GM23338 (cell line): ENCODE data around the gene PARP3. TPM values are rescaled to one million over a fixed set of nuclear protein-coding genes. Genes with fewer than 3 reads are reported as not detected.
"Not testable (repeated sequence)": the region's sequence is repeated elsewhere in the genome, so short reads cannot be mapped to it uniquely, and the experiment has no call there.

ENCODE experiments used
- ATAC-seq: fragments of 200-7000 bp; cut with Tn5 transposase; 3 replicates; pipeline ENCODE4 v1.9.1; 2020
- DNase-seq: peaks from one replicate; pipeline ENCODE4 v3.0.0-alpha.2; 2015; ENCODE audit warnings: low spot score
- H2AFZ ChIP-seq: fragments of 200-600 bp; sonication (generic); 2 replicates; pipeline ENCODE4 v1.8.0; 2016; ENCODE audit warnings: antibody characterized with exemption, mild to moderate bottlenecking, moderate library complexity
- H3F3A ChIP-seq: fragments of 200-600 bp; sonication (generic); replicated peaks from 2 replicates; pipeline ENCODE4 v1.8.0; 2017; ENCODE audit warnings: antibody characterized with exemption, mixed run types, low read depth
- H3K27ac ChIP-seq: fragments of 200-600 bp; sonication (generic); 2 replicates; pipeline ENCODE4 v1.6.1; 2016; ENCODE audit warnings: low read depth
- H3K27me3 ChIP-seq: fragments of 200-600 bp; sonication (generic); 2 replicates; pipeline ENCODE4 v1.8.0; 2016; ENCODE audit warnings: mild to moderate bottlenecking, mixed run types, moderate library complexity; ENCODE audit not compliant: insufficient read depth
- H3K36me3 ChIP-seq: fragments of 200-600 bp; sonication (generic); 2 replicates; pipeline ENCODE4 v1.8.0; 2016; ENCODE audit warnings: mild to moderate bottlenecking; ENCODE audit not compliant: insufficient read depth
- H3K4me1 ChIP-seq: fragments of 200-600 bp; sonication (generic); 2 replicates; pipeline ENCODE4 v1.8.0; 2016; ENCODE audit warnings: mild to moderate bottlenecking, moderate library complexity; ENCODE audit not compliant: insufficient read depth
- H3K4me2 ChIP-seq: fragments of 200-600 bp; sonication (generic); 2 replicates; pipeline ENCODE4 v1.7.1; 2017; ENCODE audit warnings: mixed run types
- H3K4me3 ChIP-seq: fragments of 200-600 bp; sonication (generic); 2 replicates; pipeline ENCODE4 v1.6.1; 2016; ENCODE audit warnings: mixed run types
- H3K79me2 ChIP-seq: fragments of 200-600 bp; sonication (generic); replicated peaks from 2 replicates; pipeline ENCODE4 v1.8.0; 2017; ENCODE audit warnings: mild to moderate bottlenecking; ENCODE audit not compliant: insufficient read depth
- H3K9me2 ChIP-seq: fragments of 200-600 bp; sonication (generic); 2 replicates; pipeline ENCODE4 v1.8.0; 2017; ENCODE audit not compliant: insufficient read depth
- H4K20me1 ChIP-seq: fragments of 200-600 bp; sonication (generic); replicated peaks from 2 replicates; pipeline ENCODE4 v1.8.0; 2017; ENCODE audit warnings: mild to moderate bottlenecking; ENCODE audit not compliant: insufficient read depth
- H3K27ac Mint-ChIP-seq: 2 replicates; pipeline ENCODE4 v1.8.0; 2020; ENCODE audit warnings: inconsistent platforms, mild to moderate bottlenecking, moderate library complexity, mixed read lengths
- H3K27me3 Mint-ChIP-seq: 3 replicates; pipeline ENCODE4 v1.8.0; 2022; ENCODE audit warnings: low read depth, mild to moderate bottlenecking, moderate library complexity, mixed read lengths, inconsistent platforms; ENCODE audit not compliant: insufficient read depth, poor library complexity
- H3K36me3 Mint-ChIP-seq: 3 replicates; pipeline ENCODE4 v1.8.0; 2021; ENCODE audit warnings: low read depth, mild to moderate bottlenecking, inconsistent platforms, moderate library complexity, mixed read lengths
- H3K4me1 Mint-ChIP-seq: 3 replicates; pipeline ENCODE4 v1.8.0; 2020; ENCODE audit warnings: mild to moderate bottlenecking, inconsistent platforms, mixed read lengths
- H3K4me3 Mint-ChIP-seq: 3 replicates; pipeline ENCODE4 v1.8.0; 2021; ENCODE audit warnings: moderate library complexity, mild to moderate bottlenecking, inconsistent platforms, mixed read lengths
- H3K9me3 Mint-ChIP-seq: 3 replicates; pipeline ENCODE4 v1.8.0; 2020; ENCODE audit warnings: moderate library complexity, mild to moderate bottlenecking, inconsistent platforms, mixed read lengths
- CREB1 ChIP-seq: fragments of 250-450 bp; sonication (Bioruptor Pico); IDR thresholded peaks from 2 replicates; pipeline ENCODE4 v1.5.0; 2020; ENCODE audit warnings: low read depth, mild to moderate bottlenecking, moderate library complexity
- EZH2 ChIP-seq: fragments of 200-600 bp; sonication (generic); IDR thresholded peaks from one replicate; pipeline ENCODE4 v1.8.0; 2017; ENCODE audit warnings: antibody characterized with exemption, mild to moderate bottlenecking, low read depth; ENCODE audit not compliant: unreplicated experiment
- ZNF331 ChIP-seq: fragments of 250-450 bp; sonication (Bioruptor Pico); IDR thresholded peaks from 2 replicates; pipeline ENCODE4 v1.5.0; 2020; ENCODE audit warnings: low read depth, mild to moderate bottlenecking, moderate library complexity
- polyA plus RNA-seq: library from polyadenylated mRNA; unstranded; fragments of >200 nt; fragmentation: Nextera tagmentation; extraction: Ambion mirVana; gene quantifications from 2 replicates; pipeline ENCODE4 v1.2.1, GENCODE V29; 2016
- total RNA-seq: library from RNA; depleted of rRNA; stranded (reverse); fragments of >200 nt; shearing (Covaris generic); gene quantifications from 2 replicates; pipeline ENCODE4 v1.2.3, GENCODE V29; 2014
- TF ChIP-seq, protein P1 (sequence below): fragments of 250-450 bp; sonication (Bioruptor Pico); IDR thresholded peaks from 2 replicates; pipeline ENCODE4 v1.5.0; 2020; ENCODE audit warnings: mild to moderate bottlenecking, moderate library complexity
- TF ChIP-seq, protein P2 (sequence below), 2 experiments: fragments of 200-600 bp in 1 of 2; sonication (generic) in 1 of 2; conservative IDR thresholded peaks; 2 replicates each; pipeline versions ENCODE4 v1.5.1 to v1.6.1; 2016 to 2017; ENCODE audit warnings: antibody characterized with exemption in 2 of 2, low read depth in 2 of 2, mild to moderate bottlenecking in 2 of 2, moderate library complexity in 1 of 2
- TF ChIP-seq, protein P3 (sequence below): IDR thresholded peaks from one replicate; pipeline ENCODE4 v1.6.1; 2018; ENCODE audit warnings: antibody characterized with exemption; ENCODE audit not compliant: unreplicated experiment

Gene PARP3
- total and polyA plus RNA-seq, 2 experiments from 2014 or later = 0.76 to 1.1 TPM

DNA sequence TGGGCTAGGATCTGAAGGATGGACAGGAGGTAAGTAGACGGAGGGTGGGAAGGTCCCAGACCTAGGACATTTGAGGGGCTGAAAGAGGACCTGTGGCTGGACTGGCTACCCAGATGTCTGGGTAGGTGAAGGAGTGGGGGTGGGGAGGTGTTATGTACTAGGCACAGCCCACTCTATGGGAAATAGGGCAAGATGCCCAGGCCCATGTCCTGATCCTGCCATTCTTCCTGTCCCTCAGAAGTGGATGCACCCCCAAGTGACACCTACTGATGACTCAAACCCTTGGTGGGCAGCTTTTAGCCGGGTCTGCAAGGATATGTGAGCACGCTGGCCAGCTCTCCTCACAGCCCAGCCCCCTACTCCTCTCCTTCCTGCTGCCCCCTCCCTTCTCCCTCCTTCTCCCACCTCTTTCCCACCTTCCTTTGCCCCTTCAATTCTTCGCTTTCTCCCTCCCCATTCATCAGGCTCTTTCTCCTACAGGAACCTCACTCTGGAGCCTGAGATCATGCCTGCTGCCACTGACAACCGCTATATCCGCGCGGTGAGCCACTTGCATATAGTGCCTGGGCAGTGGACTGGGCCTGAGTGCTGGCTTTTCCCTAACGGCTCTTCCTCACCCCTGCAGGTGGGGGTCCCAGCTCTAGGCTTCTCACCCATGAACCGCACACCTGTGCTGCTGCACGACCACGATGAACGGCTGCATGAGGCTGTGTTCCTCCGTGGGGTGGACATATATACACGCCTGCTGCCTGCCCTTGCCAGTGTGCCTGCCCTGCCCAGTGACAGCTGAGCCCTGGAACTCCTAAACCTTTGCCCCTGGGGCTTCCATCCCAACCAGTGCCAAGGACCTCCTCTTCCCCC, 46.4 kb downstream of the PARP3 start (continued):
- TF ChIP-seq, protein P1, sequence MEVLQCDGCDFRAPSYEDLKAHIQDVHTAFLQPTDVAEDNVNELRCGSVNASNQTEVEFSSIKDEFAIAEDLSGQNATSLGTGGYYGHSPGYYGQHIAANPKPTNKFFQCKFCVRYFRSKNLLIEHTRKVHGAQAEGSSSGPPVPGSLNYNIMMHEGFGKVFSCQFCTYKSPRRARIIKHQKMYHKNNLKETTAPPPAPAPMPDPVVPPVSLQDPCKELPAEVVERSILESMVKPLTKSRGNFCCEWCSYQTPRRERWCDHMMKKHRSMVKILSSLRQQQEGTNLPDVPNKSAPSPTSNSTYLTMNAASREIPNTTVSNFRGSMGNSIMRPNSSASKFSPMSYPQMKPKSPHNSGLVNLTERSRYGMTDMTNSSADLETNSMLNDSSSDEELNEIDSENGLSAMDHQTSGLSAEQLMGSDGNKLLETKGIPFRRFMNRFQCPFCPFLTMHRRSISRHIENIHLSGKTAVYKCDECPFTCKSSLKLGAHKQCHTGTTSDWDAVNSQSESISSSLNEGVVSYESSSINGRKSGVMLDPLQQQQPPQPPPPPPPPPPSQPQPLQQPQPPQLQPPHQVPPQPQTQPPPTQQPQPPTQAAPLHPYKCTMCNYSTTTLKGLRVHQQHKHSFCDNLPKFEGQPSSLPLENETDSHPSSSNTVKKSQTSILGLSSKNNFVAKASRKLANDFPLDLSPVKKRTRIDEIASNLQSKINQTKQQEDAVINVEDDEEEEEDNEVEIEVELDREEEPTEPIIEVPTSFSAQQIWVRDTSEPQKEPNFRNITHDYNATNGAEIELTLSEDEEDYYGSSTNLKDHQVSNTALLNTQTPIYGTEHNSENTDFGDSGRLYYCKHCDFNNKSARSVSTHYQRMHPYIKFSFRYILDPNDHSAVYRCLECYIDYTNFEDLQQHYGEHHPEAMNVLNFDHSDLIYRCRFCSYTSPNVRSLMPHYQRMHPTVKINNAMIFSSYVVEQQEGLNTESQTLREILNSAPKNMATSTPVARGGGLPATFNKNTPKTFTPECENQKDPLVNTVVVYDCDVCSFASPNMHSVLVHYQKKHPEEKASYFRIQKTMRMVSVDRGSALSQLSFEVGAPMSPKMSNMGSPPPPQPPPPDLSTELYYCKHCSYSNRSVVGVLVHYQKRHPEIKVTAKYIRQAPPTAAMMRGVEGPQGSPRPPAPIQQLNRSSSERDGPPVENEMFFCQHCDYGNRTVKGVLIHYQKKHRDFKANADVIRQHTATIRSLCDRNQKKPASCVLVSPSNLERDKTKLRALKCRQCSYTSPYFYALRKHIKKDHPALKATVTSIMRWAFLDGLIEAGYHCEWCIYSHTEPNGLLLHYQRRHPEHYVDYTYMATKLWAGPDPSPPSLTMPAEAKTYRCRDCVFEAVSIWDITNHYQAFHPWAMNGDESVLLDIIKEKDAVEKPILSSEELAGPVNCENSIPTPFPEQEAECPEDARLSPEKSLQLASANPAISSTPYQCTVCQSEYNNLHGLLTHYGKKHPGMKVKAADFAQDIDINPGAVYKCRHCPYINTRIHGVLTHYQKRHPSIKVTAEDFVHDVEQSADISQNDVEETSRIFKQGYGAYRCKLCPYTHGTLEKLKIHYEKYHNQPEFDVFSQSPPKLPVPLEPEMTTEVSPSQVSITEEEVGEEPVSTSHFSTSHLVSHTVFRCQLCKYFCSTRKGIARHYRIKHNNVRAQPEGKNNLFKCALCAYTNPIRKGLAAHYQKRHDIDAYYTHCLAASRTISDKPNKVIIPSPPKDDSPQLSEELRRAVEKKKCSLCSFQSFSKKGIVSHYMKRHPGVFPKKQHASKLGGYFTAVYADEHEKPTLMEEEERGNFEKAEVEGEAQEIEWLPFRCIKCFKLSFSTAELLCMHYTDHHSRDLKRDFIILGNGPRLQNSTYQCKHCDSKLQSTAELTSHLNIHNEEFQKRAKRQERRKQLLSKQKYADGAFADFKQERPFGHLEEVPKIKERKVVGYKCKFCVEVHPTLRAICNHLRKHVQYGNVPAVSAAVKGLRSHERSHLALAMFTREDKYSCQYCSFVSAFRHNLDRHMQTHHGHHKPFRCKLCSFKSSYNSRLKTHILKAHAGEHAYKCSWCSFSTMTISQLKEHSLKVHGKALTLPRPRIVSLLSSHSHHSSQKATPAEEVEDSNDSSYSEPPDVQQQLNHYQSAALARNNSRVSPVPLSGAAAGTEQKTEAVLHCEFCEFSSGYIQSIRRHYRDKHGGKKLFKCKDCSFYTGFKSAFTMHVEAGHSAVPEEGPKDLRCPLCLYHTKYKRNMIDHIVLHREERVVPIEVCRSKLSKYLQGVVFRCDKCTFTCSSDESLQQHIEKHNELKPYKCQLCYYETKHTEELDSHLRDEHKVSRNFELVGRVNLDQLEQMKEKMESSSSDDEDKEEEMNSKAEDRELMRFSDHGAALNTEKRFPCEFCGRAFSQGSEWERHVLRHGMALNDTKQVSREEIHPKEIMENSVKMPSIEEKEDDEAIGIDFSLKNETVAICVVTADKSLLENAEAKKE = no peak
- TF ChIP-seq, protein P2, sequence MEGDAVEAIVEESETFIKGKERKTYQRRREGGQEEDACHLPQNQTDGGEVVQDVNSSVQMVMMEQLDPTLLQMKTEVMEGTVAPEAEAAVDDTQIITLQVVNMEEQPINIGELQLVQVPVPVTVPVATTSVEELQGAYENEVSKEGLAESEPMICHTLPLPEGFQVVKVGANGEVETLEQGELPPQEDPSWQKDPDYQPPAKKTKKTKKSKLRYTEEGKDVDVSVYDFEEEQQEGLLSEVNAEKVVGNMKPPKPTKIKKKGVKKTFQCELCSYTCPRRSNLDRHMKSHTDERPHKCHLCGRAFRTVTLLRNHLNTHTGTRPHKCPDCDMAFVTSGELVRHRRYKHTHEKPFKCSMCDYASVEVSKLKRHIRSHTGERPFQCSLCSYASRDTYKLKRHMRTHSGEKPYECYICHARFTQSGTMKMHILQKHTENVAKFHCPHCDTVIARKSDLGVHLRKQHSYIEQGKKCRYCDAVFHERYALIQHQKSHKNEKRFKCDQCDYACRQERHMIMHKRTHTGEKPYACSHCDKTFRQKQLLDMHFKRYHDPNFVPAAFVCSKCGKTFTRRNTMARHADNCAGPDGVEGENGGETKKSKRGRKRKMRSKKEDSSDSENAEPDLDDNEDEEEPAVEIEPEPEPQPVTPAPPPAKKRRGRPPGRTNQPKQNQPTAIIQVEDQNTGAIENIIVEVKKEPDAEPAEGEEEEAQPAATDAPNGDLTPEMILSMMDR (conservative IDR thresholded peaks at IDR 0.05; ENCODE audit: low read depth in 2 of 2) = no peak
- TF ChIP-seq EZH2 (no peak), CREB1 (CRISPR knock-in tag) (no peak), ZNF331 (CRISPR knock-in tag) (no peak)
- TF ChIP-seq, protein P3, sequence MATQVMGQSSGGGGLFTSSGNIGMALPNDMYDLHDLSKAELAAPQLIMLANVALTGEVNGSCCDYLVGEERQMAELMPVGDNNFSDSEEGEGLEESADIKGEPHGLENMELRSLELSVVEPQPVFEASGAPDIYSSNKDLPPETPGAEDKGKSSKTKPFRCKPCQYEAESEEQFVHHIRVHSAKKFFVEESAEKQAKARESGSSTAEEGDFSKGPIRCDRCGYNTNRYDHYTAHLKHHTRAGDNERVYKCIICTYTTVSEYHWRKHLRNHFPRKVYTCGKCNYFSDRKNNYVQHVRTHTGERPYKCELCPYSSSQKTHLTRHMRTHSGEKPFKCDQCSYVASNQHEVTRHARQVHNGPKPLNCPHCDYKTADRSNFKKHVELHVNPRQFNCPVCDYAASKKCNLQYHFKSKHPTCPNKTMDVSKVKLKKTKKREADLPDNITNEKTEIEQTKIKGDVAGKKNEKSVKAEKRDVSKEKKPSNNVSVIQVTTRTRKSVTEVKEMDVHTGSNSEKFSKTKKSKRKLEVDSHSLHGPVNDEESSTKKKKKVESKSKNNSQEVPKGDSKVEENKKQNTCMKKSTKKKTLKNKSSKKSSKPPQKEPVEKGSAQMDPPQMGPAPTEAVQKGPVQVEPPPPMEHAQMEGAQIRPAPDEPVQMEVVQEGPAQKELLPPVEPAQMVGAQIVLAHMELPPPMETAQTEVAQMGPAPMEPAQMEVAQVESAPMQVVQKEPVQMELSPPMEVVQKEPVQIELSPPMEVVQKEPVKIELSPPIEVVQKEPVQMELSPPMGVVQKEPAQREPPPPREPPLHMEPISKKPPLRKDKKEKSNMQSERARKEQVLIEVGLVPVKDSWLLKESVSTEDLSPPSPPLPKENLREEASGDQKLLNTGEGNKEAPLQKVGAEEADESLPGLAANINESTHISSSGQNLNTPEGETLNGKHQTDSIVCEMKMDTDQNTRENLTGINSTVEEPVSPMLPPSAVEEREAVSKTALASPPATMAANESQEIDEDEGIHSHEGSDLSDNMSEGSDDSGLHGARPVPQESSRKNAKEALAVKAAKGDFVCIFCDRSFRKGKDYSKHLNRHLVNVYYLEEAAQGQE = no peak

DNA sequence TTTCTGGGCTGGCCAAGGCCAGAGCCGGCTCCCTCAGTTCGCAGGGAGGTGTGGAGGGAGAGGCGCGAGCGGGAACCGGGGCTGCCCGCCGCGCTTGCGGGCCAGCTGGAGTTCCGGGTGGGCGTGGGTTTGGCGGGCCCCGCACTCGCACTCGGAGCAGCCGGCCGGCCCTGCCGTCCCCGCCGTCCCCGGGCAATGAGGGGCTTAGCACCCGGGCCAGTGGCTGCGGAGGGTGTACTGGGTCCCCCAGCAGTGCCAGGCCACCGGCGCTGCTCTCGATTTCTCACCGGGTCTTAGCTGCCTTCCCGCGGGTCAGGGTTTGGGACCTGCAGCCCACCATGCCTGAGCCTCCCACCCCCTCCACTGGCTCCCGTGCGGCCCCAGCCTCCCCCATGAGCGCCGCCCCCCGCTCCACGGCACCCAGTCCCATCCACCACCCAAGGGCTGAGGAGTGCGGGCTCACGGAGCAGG, 48.4 kb downstream of the PARP3 start:
- H3K9me3 Mint-ChIP-seq, H3K27me3 ChIP-seq, H3K4me3 Mint-ChIP-seq, DNase-seq, H3K27ac Mint-ChIP-seq, H3K4me2 ChIP-seq, H3K9me2 ChIP-seq, H3K4me3 ChIP-seq, H3K27ac ChIP-seq, ATAC-seq, H2AFZ ChIP-seq: not testable (repeated sequence)
- peaks cover 39% of the 10 kb centered on the region for H3F3A ChIP-seq
- H3K79me2 ChIP-seq = peaks cover 17% of the 10 kb centered on the region
- H3K36me3 ChIP-seq = peaks cover 28% of the 10 kb centered on the region
- Mint-ChIP-seq H3K4me1 (peaks cover 32% of the 10 kb centered on the region), H3K27me3 (peaks cover 24% of the 10 kb centered on the region), H3K36me3 (peaks cover 49% of the 10 kb centered on the region)
- H4K20me1 ChIP-seq = peaks cover 12% of the 10 kb centered on the region
- H3K4me1 ChIP-seq = peaks cover 20% of the 10 kb centered on the region
